GM13977 (cell line): ENCODE results near the gene GPC5.

Source experiments
- DNase-seq: peaks from one replicate; pipeline ENCODE4 v3.0.0; 2012; ENCODE audit warnings: low spot score
- CTCF ChIP-seq: IDR thresholded peaks from 2 replicates; pipeline ENCODE4 v1.5.1; 2012; ENCODE audit warnings: mild to moderate bottlenecking, control low read depth; ENCODE audit not compliant: insufficient read depth; ENCODE audit errors: extremely low read depth, missing control alignments
- in situ Hi-C: fragments of 300-500 bp; cut with MboI; formaldehyde crosslinking; loops from one replicate; pipeline ENCODE4 v1.12.0; 2022; ENCODE audit warnings: low sequenced_read_pairs, low pct_unique_long_range_greater_than_20kb, mixed read lengths, inconsistent platforms; ENCODE audit not compliant: unreplicated experiment

GPC5 gene

DNA sequence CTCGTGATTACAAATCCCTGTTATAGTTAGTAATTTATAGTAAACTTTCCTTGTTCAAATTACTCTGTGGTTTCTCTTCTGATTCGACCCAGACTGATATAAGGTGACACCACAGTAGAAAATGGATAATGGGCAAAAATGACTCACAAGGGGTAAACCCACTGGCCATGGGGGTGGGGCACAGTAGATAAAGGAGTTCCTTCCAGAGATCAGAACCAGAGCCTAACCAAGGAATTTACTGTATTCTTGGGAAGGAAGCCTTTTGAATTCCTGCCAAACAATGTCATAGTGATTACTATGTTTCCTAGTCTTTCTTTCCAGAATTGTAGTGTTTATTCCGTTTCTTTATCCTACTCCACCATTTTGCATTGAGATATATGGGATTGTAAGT, 29.0 kb upstream of the GPC5 start:
- TF ChIP-seq CTCF, result no peak
- DNase-seq, result no peak
- in situ Hi-C loops, result no loop called here

DNA sequence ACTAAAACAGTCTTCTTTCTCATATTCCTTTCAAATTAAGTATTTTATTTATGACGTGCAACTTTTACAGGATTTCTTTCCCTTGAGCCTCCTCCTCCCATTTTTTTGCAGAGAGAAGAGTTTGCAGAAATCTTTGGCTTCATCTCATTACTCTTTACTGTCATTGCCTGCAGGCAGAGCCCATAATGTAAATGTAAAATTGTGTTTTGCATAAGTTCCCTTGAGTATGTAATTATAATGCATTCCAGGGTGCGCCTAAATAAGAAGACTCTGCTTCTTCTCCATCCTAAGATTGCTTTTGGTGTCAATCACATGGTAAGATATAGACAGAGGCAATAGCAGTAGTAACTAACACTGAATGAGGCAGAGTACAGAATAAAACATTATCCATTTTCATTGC, 27.9 kb upstream of the GPC5 start:
- TF ChIP-seq CTCF, result no peak
- DNase-seq, result no peak
- in situ Hi-C loops, result no loop called here

- no peak for TF ChIP-seq CTCF
- in situ Hi-C loops, result no loop called here
- DNase-seq, result no peak
Measured at GRCh38 chr13:91372911-91373310, 25.5 kb upstream of the GPC5 start.

GRCh38 chr13:91375116-91375729, 23.2 kb upstream of the GPC5 start:
- peak; percentile 66 for TF ChIP-seq CTCF
- peak; percentile 35 for DNase-seq
- in situ Hi-C loops, result loop anchor here (25.0 kb wide), 1 partner anchor 337 kb away; no protein-coding TSS in a partner anchor

GRCh38 chr13:91381371-91381770, 17.1 kb upstream of the GPC5 start:
- TF ChIP-seq CTCF, result peak; percentile 52
- DNase-seq, result no peak
- in situ Hi-C loops, result loop anchor here (25.0 kb wide), 1 partner anchor 331 kb away; no protein-coding TSS in a partner anchor

DNA sequence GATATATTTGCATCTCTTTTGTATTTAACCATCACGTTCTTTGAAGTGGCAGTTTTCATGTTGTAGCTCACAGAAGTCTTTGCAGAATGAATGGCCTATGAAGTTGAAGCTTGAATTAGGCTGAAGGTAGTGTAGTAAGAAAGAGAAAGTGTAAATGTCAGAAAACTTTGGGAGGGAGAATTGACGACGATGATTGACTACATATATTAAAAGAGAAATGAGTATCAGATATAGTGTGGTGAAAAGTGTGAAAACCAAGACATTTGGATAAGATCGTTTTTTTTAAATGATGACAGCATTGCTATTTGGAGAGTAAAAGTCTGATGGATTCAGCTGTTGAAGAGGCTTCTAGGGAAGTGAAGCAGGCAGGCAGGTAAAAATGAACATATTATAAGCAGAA, 14.6 kb upstream of the GPC5 start:
- no peak for TF ChIP-seq CTCF
- DNase-seq, result no peak
- in situ Hi-C loops, result loop anchor here (25.0 kb wide), 1 partner anchor 328 kb away; no protein-coding TSS in a partner anchor
